Hepatocyte (in vitro differentiated cells): ENCODE measurements around the gene SNRPE. TPM values are rescaled to one million over a fixed set of nuclear protein-coding genes. Genes with fewer than 3 reads are reported as not detected.
"Not testable (repeated sequence)": the region's sequence is repeated elsewhere in the genome, so short reads cannot be mapped to it uniquely, and the experiment has no call there.

Source experiments
- DNase-seq: peaks from one replicate; pipeline ENCODE4 v3.0.0-alpha.2; 2016; ENCODE audit warnings: low spot score
- H2AFZ ChIP-seq: fragments of 200-600 bp; sonication (generic); 2 replicates; pipeline ENCODE4 v1.6.0; 2016; ENCODE audit warnings: antibody characterized with exemption, mild to moderate bottlenecking
- H3K27ac ChIP-seq: fragments of 200-600 bp; sonication (generic); 2 replicates; pipeline ENCODE4 v1.5.1; 2016; ENCODE audit warnings: mild to moderate bottlenecking
- H3K27me3 ChIP-seq: fragments of 200-600 bp; sonication (generic); 2 replicates; pipeline ENCODE4 v1.6.1; 2016
- H3K36me3 ChIP-seq: fragments of 200-600 bp; sonication (generic); replicated peaks from 2 replicates; pipeline ENCODE4 v1.5.1; 2016; ENCODE audit warnings: low read depth; ENCODE audit not compliant: insufficient read depth
- H3K4me1 ChIP-seq: fragments of 200-600 bp; sonication (generic); 2 replicates; pipeline ENCODE4 v1.5.1; 2016; ENCODE audit warnings: mild to moderate bottlenecking, moderate library complexity; ENCODE audit not compliant: insufficient read depth
- H3K4me2 ChIP-seq: fragments of 200-600 bp; sonication (generic); 2 replicates; pipeline ENCODE4 v1.6.0; 2016
- H3K4me3 ChIP-seq: fragments of 200-600 bp; sonication (generic); 2 replicates; pipeline ENCODE4 v1.5.1; 2016; ENCODE audit warnings: mild to moderate bottlenecking
- H3K79me2 ChIP-seq: fragments of 200-600 bp; sonication (generic); 2 replicates; pipeline ENCODE4 v1.6.0; 2017; ENCODE audit warnings: mild to moderate bottlenecking
- H3K9me2 ChIP-seq: fragments of 200-600 bp; sonication (generic); replicated peaks from 2 replicates; pipeline ENCODE4 v1.6.0; 2017; ENCODE audit warnings: mild to moderate bottlenecking; ENCODE audit not compliant: insufficient read depth
- H3K9me3 ChIP-seq: fragments of 200-600 bp; sonication (generic); 2 replicates; pipeline ENCODE4 v1.5.1; 2016; ENCODE audit warnings: low read depth, mild to moderate bottlenecking
- H4K20me1 ChIP-seq: fragments of 200-600 bp; sonication (generic); 2 replicates; pipeline ENCODE4 v1.6.0; 2016; ENCODE audit warnings: mild to moderate bottlenecking; ENCODE audit not compliant: insufficient read depth, poor library complexity, severe bottlenecking
- CTCF ChIP-seq: fragments of 200-600 bp; sonication (generic); IDR thresholded peaks from 2 replicates; pipeline ENCODE4 v1.5.1; 2016; ENCODE audit warnings: antibody characterized with exemption, mild to moderate bottlenecking; ENCODE audit not compliant: poor library complexity
- EZH2 ChIP-seq: fragments of 200-600 bp; sonication (generic); IDR thresholded peaks from 2 replicates; pipeline ENCODE4 v1.6.1; 2016; ENCODE audit warnings: antibody characterized with exemption, mild to moderate bottlenecking, borderline replicate concordance
- EZH2phosphoT487 ChIP-seq: fragments of 200-600 bp; sonication (generic); IDR thresholded peaks from one replicate; pipeline ENCODE4 v1.6.1; 2018; ENCODE audit warnings: antibody characterized with exemption, mild to moderate bottlenecking, low read depth, moderate library complexity; ENCODE audit not compliant: unreplicated experiment, severe bottlenecking
- WGBS: methylation state at CpG from one replicate; pipeline ENCODE4 v1.1.6; 2016; ENCODE audit warnings: low lambda C conversion rate; ENCODE audit errors: missing lambda C conversion rate; 5-methylcytosine and 5-hydroxymethylcytosine counted together
- polyA plus RNA-seq: library from polyadenylated mRNA; unstranded; fragments of >200 nt; fragmentation: Nextera tagmentation; extraction: Ambion mirVana; gene quantifications from 2 replicates; pipeline ENCODE4 v1.2.1, GENCODE V29; 2016
- total RNA-seq: library from RNA; depleted of rRNA; stranded (reverse); fragments of >200 nt; gene quantifications from 2 replicates; pipeline ENCODE4 v1.2.3, GENCODE V29; 2014

The SNRPE gene
- total and polyA plus RNA-seq, 2 experiments from 2014 or later: 94.5 to 272 TPM

DNA sequence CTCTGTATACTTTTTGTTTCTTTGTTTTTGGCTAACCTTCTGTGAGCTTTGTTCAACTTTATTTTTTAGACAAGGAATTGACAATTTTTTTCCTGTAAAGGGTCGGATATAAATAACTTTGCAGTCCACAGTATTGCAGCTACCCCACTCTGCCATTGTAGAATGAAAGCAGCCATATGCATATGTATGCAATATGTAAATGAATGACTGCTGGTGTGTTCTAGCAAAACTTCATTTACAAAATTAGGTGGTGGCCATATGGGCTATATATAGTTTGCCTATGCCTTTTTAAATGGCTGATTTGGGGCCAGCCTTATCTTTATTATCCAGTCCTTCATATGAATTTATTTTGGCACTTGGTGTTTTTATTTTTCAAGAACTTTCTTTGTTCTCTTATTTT lies 18.0 kb upstream of the SNRPE start:
- no peak overlapping the region for H2AFZ ChIP-seq
- TF ChIP-seq EZH2: no peak
- no peak for TF ChIP-seq CTCF
- no peak for TF ChIP-seq EZH2phosphoT487
- no peak overlapping the region for H3K4me2 ChIP-seq
- H3K36me3 ChIP-seq: peaks cover 7% of the 10 kb centered on the region
- no peak for DNase-seq
- WGBS: 92% methylated on average over 1 of the region's 1 CpG
- H3K9me2 ChIP-seq: no peaks in the 10 kb centered on the region
- H3K79me2 ChIP-seq: peaks cover 30% of the 10 kb centered on the region
- peaks cover 6% of the 10 kb centered on the region for H4K20me1 ChIP-seq
- no peak overlapping the region for H3K27ac ChIP-seq
- no peaks in the 10 kb centered on the region for H3K9me3 ChIP-seq
- no peak overlapping the region for H3K4me3 ChIP-seq
- H3K4me1 ChIP-seq: no peaks in the 10 kb centered on the region
- H3K27me3 ChIP-seq: no peaks in the 10 kb centered on the region

- not testable (repeated sequence) for H4K20me1 ChIP-seq, H3K27me3 ChIP-seq, H3K4me1 ChIP-seq, H3K4me3 ChIP-seq, H3K79me2 ChIP-seq, H2AFZ ChIP-seq, H3K4me2 ChIP-seq, H3K9me2 ChIP-seq, H3K27ac ChIP-seq, H3K9me3 ChIP-seq, DNase-seq
- peaks cover 19% of the 10 kb centered on the region for H3K36me3 ChIP-seq
These were observed 8.3 kb upstream of the SNRPE start for GRCh38 chr1:203853112-203853511.

DNA sequence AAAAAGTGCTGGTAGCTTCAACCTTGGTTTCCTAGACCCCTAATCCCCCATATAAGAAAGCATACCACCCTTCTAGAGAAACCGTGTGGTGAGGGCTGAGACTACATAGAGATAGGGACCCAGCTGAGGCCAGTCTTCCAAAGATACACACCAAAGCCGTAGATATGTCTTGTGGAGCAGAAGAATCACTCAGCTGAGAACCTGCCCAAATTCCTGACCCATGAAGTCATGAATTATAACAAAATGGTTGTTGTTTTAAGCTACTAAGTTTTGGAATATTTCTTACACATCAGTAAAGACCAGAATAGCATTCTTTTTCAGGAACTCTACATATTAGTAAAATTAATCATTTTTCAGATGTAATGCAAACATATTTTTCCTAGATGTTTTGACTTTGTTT lies 3.3 kb upstream of the SNRPE start:
- Histone ChIP-seq H3K36me3 (no peaks in the 10 kb centered on the region), H3K27me3 (no peaks in the 10 kb centered on the region), H2AFZ (no peak overlapping the region), H3K9me3 (no peaks in the 10 kb centered on the region), H3K4me2 (no peak overlapping the region), H4K20me1 (no peaks in the 10 kb centered on the region), H3K4me3 (no peak overlapping the region), H3K9me2 (no peaks in the 10 kb centered on the region), H3K4me1 (peaks cover 10% of the 10 kb centered on the region), H3K27ac (no peak overlapping the region), H3K79me2 (peaks cover 15% of the 10 kb centered on the region)
- peak; percentile 10 for DNase-seq
- 61% methylated on average over 2 of the region's 2 CpGs for WGBS
- TF ChIP-seq EZH2: no peak
- TF ChIP-seq CTCF: no peak
- TF ChIP-seq EZH2phosphoT487: no peak

DNA sequence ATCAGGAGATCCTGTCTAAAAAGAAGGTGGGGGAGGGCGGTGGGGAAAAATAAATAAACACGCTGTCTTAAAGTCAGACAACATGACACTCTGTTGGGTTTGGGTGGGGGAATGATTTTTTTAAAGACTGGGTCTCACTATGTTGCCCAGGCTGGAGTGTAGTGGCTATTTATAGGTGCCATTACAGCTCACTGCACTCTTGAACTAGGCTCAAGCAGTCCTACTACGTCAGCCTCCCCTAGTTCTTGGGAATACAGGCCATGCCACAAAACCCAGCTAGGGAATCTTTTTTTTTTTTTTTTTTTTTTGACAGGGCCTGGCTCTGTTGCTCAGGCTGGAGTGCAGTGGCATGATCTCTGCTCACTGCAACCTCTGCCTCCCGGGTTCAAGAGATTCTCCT lies 2.4 kb upstream of the SNRPE start:
- Histone ChIP-seq H3K36me3 (no peaks in the 10 kb centered on the region), H4K20me1 (no peaks in the 10 kb centered on the region), H3K4me2 (no peak overlapping the region), H3K27ac (no peak overlapping the region), H3K79me2 (peaks cover 25% of the 10 kb centered on the region), H2AFZ (no peak overlapping the region), H3K27me3 (no peaks in the 10 kb centered on the region), H3K4me1 (peaks cover 10% of the 10 kb centered on the region), H3K4me3 (no peak overlapping the region), H3K9me3 (no peaks in the 10 kb centered on the region), H3K9me2 (no peaks in the 10 kb centered on the region)
- no peak for TF ChIP-seq EZH2
- TF ChIP-seq EZH2phosphoT487: no peak
- no peak for TF ChIP-seq CTCF
- WGBS: 92% methylated on average over 4 of the region's 4 CpGs
- DNase-seq: no peak
